HepG2 (cell line): ENCODE data around the gene CES3. TPM values are rescaled to one million over a fixed set of nuclear protein-coding genes. Genes with fewer than 3 reads are reported as not detected.

Source experiments
- CAMTA2 ChIP-seq: sonication (generic); formaldehyde crosslinking; IDR thresholded peaks from 2 replicates; pipeline ENCODE4 v1.4.0; 2020; ENCODE audit warnings: mild to moderate bottlenecking, missing genetic modification reagents, borderline replicate concordance
- EEA1 ChIP-seq: sonication (generic); formaldehyde crosslinking; IDR thresholded peaks from 2 replicates; pipeline ENCODE4 v1.5.1; 2020; ENCODE audit warnings: mild to moderate bottlenecking, missing genetic modification reagents, borderline replicate concordance
- HMG20B ChIP-seq: conservative IDR thresholded peaks from 2 replicates; pipeline ENCODE4 v1.6.1; 2016; ENCODE audit warnings: missing genetic modification reagents, missing compliant biosample characterization
- KDM1A ChIP-seq: IDR thresholded peaks from 2 replicates; pipeline ENCODE4 v1.6.1; 2016; ENCODE audit warnings: missing compliant biosample characterization
- KDM2A ChIP-seq: sonication (generic); formaldehyde crosslinking; IDR thresholded peaks from 2 replicates; pipeline ENCODE4 v1.4.0; 2020; ENCODE audit warnings: low read depth, missing genetic modification reagents, borderline replicate concordance
- MEIS2 ChIP-seq: sonication (generic); formaldehyde crosslinking; IDR thresholded peaks from 2 replicates; pipeline ENCODE4 v1.9.0; 2021; ENCODE audit warnings: mild to moderate bottlenecking, missing genetic modification reagents
- MIXL1 ChIP-seq: IDR thresholded peaks from 2 replicates; pipeline ENCODE4 v1.6.1; 2016
- MTF1 ChIP-seq: sonication (generic); formaldehyde crosslinking; IDR thresholded peaks from 2 replicates; pipeline ENCODE4 v1.5.0; 2020; ENCODE audit warnings: missing genetic modification reagents
- MTF2 ChIP-seq: sonication (generic); formaldehyde crosslinking; IDR thresholded peaks from 2 replicates; pipeline ENCODE4 v1.5.0; 2020; ENCODE audit warnings: missing genetic modification reagents, borderline replicate concordance
- RFXAP ChIP-seq: sonication (generic); formaldehyde crosslinking; IDR thresholded peaks from 2 replicates; pipeline ENCODE4 v1.4.0; 2020; ENCODE audit warnings: missing genetic modification reagents, borderline replicate concordance
- SCMH1 ChIP-seq: sonication (generic); formaldehyde crosslinking; IDR thresholded peaks from 2 replicates; pipeline ENCODE4 v1.9.0; 2021; ENCODE audit warnings: missing genetic modification reagents, mild to moderate bottlenecking, borderline replicate concordance
- SOX13 ChIP-seq, 3 experiments: fragments of 450-650 bp in 1 of 3; sonication (generic) in 1 of 3; formaldehyde crosslinking in 1 of 3; IDR thresholded peaks in 2 of 3; conservative IDR thresholded peaks in 1 of 3; 2 replicates each; pipeline versions ENCODE4 v1.5.0 to v1.6.1; 2016 to 2020; ENCODE audit warnings: antibody characterized with exemption in 1 of 3, mild to moderate bottlenecking in 1 of 3, missing compliant biosample characterization in 1 of 3, missing genetic modification reagents in 1 of 3, moderate library complexity in 1 of 3
- SP5 ChIP-seq: IDR thresholded peaks from 2 replicates; pipeline ENCODE4 v1.6.1; 2016; ENCODE audit warnings: low read depth, borderline replicate concordance
- SRSF1 ChIP-seq: fragments of 200-400 bp; formaldehyde crosslinking; optimal IDR thresholded peaks from 2 replicates; pipeline ENCODE3; 2017; ENCODE audit warnings: mild to moderate bottlenecking, low read depth, low read length, moderate library complexity
- TOE1 ChIP-seq: sonication (generic); formaldehyde crosslinking; IDR thresholded peaks from 2 replicates; pipeline ENCODE4 v1.4.0; 2020; ENCODE audit warnings: mild to moderate bottlenecking, missing genetic modification reagents
- YEATS2 ChIP-seq: sonication (generic); formaldehyde crosslinking; IDR thresholded peaks from 2 replicates; pipeline ENCODE4 v1.4.0; 2020; ENCODE audit warnings: missing genetic modification reagents, borderline replicate concordance
- ZC3H13 ChIP-seq: sonication (generic); formaldehyde crosslinking; IDR thresholded peaks from 2 replicates; pipeline ENCODE4 v1.8.1; 2023; ENCODE audit warnings: mild to moderate bottlenecking, missing genetic modification reagents, moderate library complexity
- ZNF121 ChIP-seq: sonication (generic); formaldehyde crosslinking; IDR thresholded peaks from 2 replicates; pipeline ENCODE4 v1.5.0; 2020; ENCODE audit warnings: mild to moderate bottlenecking, missing genetic modification reagents
- ZNF20 ChIP-seq: sonication (generic); formaldehyde crosslinking; IDR thresholded peaks from 2 replicates; pipeline ENCODE4 v1.4.0; 2020; ENCODE audit warnings: mild to moderate bottlenecking, moderate library complexity, missing genetic modification reagents
- ZNF260 ChIP-seq: sonication (generic); formaldehyde crosslinking; IDR thresholded peaks from 2 replicates; pipeline ENCODE4 v1.4.0; 2020; ENCODE audit warnings: missing genetic modification reagents, low read depth, mild to moderate bottlenecking, borderline replicate concordance
- ZNF468 ChIP-seq: sonication (generic); formaldehyde crosslinking; IDR thresholded peaks from 2 replicates; pipeline ENCODE4 v1.8.0; 2022; ENCODE audit warnings: mild to moderate bottlenecking, moderate library complexity, missing genetic modification reagents
- ZNF589 ChIP-seq: sonication (generic); formaldehyde crosslinking; conservative IDR thresholded peaks from 2 replicates; pipeline ENCODE4 v1.8.0; 2022; ENCODE audit warnings: mild to moderate bottlenecking, moderate library complexity, missing genetic modification reagents
- ZNF737 ChIP-seq: sonication (generic); formaldehyde crosslinking; IDR thresholded peaks from 2 replicates; pipeline ENCODE4 v1.5.0; 2020; ENCODE audit warnings: missing genetic modification reagents, mild to moderate bottlenecking, borderline replicate concordance
- ZNF766 ChIP-seq: sonication (generic); formaldehyde crosslinking; IDR thresholded peaks from 2 replicates; pipeline ENCODE4 v1.5.0; 2020; ENCODE audit warnings: missing genetic modification reagents, borderline replicate concordance
- ZZZ3 ChIP-seq: sonication (generic); formaldehyde crosslinking; IDR thresholded peaks from 2 replicates; pipeline ENCODE4 v1.4.0; 2020; ENCODE audit warnings: missing genetic modification reagents, mild to moderate bottlenecking, borderline replicate concordance
- polyA plus RNA-seq, 8 experiments: library from polyadenylated mRNA; depleted of rRNA in 3 of 8; stranded (reverse) in 7 of 8; unstranded in 1 of 8; fragments of >200 nt; fragmentation: Illumina TruSeq in 4 of 8; extraction: Trizol in 4 of 8; gene quantifications; 2 replicates each; pipeline versions ENCODE4 v1.2.1 to v1.2.3, GENCODE V29; 2011 to 2016; ENCODE audit warnings: low read depth in 4 of 8, missing spikeins in 1 of 8, mixed read lengths in 1 of 8; ENCODE audit not compliant: insufficient read depth in 1 of 8
- total RNA-seq, 5 experiments: library from RNA; depleted of rRNA; stranded (reverse); fragments of >200 nt; fragmentation: Illumina TruSeq; extraction: Trizol; gene quantifications; 2 replicates each; pipeline ENCODE4 v1.2.3, GENCODE V29; 2016; ENCODE audit warnings: low read depth in 1 of 5
- TF ChIP-seq, protein P1 (sequence below): sonication (generic); formaldehyde crosslinking; conservative IDR thresholded peaks from 2 replicates; pipeline ENCODE4 v1.5.0; 2020; ENCODE audit warnings: missing genetic modification reagents
- TF ChIP-seq, protein P2 (sequence below): fragments of 450-650 bp; IDR thresholded peaks from 2 replicates; pipeline ENCODE4 v1.6.1; 2017; ENCODE audit warnings: mild to moderate bottlenecking

Gene CES3
- total and polyA plus RNA-seq, 2 of the 13 experiments (the other 11 are each of a cell fraction or from before 2014, with no cell fraction given): 6.6 to 17.4 TPM

GRCh38 chr16:66924527-66925321 is 36.3 kb upstream of the CES3 start (continued):
- peak; percentile 60; the same call in 1 of the 2 replicates for TF ChIP-seq ZNF766
- TF ChIP-seq ZC3H13: 0 out of 2 replicates have a peak, but pooled peaks have one; percentile 18
- TF ChIP-seq SP5 (CRISPR knock-in tag): 0 out of 2 replicates have a peak, but pooled peaks have one; percentile 31
- no peak for TF ChIP-seq MIXL1
- no peak for TF ChIP-seq SCMH1 (CRISPR knock-in tag)
- peak; percentile 49; the same call in 1 of the 2 replicates for TF ChIP-seq MEIS2 (CRISPR knock-in tag)
- no peak; the same call in 1 of the 2 replicates for TF ChIP-seq MTF2 (CRISPR knock-in tag)
- no peak for TF ChIP-seq YEATS2
- TF ChIP-seq ZNF121 (CRISPR knock-in tag): no peak; the same call in 1 of the 2 replicates
- TF ChIP-seq TOE1 (CRISPR knock-in tag): no peak
- TF ChIP-seq MTF1 (CRISPR knock-in tag): no peak
- no peak for TF ChIP-seq EEA1 (CRISPR knock-in tag)
- TF ChIP-seq, protein P1, sequence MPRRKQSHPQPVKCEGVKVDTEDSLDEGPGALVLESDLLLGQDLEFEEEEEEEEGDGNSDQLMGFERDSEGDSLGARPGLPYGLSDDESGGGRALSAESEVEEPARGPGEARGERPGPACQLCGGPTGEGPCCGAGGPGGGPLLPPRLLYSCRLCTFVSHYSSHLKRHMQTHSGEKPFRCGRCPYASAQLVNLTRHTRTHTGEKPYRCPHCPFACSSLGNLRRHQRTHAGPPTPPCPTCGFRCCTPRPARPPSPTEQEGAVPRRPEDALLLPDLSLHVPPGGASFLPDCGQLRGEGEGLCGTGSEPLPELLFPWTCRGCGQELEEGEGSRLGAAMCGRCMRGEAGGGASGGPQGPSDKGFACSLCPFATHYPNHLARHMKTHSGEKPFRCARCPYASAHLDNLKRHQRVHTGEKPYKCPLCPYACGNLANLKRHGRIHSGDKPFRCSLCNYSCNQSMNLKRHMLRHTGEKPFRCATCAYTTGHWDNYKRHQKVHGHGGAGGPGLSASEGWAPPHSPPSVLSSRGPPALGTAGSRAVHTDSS (CRISPR knock-in tag): 0 out of 2 replicates have a peak, but pooled peaks have one; percentile 68
- no peak for TF ChIP-seq CAMTA2 (CRISPR knock-in tag)
- 0 out of 2 replicates have a peak, but pooled peaks have one; percentile 21 for TF ChIP-seq KDM1A (CRISPR knock-in tag)
- TF ChIP-seq KDM2A: peak; percentile 59
- no peak for TF ChIP-seq ZNF737 (CRISPR knock-in tag)
- TF ChIP-seq ZNF589 (CRISPR knock-in tag): no peak
- TF ChIP-seq ZNF468: no peak
- TF ChIP-seq RFXAP (CRISPR knock-in tag): peak; percentile 35; the same call in 1 of the 2 replicates
- TF ChIP-seq ZZZ3 (CRISPR knock-in tag): no peak
- TF ChIP-seq HMG20B (CRISPR knock-in tag): no peak
- TF ChIP-seq ZNF260 (CRISPR knock-in tag): no peak
- no peak for TF ChIP-seq SOX13 (IDR thresholded peaks at IDR 0.05)
- no peak for TF ChIP-seq SOX13 (CRISPR knock-in tag; conservative IDR thresholded peaks at IDR 0.05 in 1 of 2, IDR thresholded peaks at IDR 0.05 in 1 of 2)
- peak; percentile 40 for TF ChIP-seq SRSF1
- TF ChIP-seq ZNF20 (CRISPR knock-in tag): no peak
- TF ChIP-seq, protein P2, sequence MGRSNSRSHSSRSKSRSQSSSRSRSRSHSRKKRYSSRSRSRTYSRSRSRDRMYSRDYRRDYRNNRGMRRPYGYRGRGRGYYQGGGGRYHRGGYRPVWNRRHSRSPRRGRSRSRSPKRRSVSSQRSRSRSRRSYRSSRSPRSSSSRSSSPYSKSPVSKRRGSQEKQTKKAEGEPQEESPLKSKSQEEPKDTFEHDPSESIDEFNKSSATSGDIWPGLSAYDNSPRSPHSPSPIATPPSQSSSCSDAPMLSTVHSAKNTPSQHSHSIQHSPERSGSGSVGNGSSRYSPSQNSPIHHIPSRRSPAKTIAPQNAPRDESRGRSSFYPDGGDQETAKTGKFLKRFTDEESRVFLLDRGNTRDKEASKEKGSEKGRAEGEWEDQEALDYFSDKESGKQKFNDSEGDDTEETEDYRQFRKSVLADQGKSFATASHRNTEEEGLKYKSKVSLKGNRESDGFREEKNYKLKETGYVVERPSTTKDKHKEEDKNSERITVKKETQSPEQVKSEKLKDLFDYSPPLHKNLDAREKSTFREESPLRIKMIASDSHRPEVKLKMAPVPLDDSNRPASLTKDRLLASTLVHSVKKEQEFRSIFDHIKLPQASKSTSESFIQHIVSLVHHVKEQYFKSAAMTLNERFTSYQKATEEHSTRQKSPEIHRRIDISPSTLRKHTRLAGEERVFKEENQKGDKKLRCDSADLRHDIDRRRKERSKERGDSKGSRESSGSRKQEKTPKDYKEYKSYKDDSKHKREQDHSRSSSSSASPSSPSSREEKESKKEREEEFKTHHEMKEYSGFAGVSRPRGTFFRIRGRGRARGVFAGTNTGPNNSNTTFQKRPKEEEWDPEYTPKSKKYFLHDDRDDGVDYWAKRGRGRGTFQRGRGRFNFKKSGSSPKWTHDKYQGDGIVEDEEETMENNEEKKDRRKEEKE: no peak
